Measurements from ENCODE around the gene PHYHD1. TPM values are rescaled to one million over a fixed set of nuclear protein-coding genes. Genes with fewer than 3 reads are reported as not detected.

Gene PHYHD1
- total RNA-seq, 1 donor: 9.9 TPM

- DNase-seq (ENCODE audit: low read depth): no peak
- TF ChIP-seq CTCF (IDR thresholded peaks at IDR 0.05; ENCODE audit: insufficient read depth, low read depth, low read length): no peak
- H3K4me3 ChIP-seq (ENCODE audit: low read depth, low read length): no peak overlapping the region
Measured at GRCh38 chr9:128901379-128901778, 19.4 kb upstream of the PHYHD1 start.

- no peak overlapping the region for H3K4me3 ChIP-seq (ENCODE audit: low read depth, low read length)
- no peak for DNase-seq (ENCODE audit: low read depth)
- no peak for TF ChIP-seq CTCF (IDR thresholded peaks at IDR 0.05; ENCODE audit: insufficient read depth, low read depth, low read length)
Measured at GRCh38 chr9:128901822-128902221, 19.0 kb upstream of the PHYHD1 start.

GRCh38 chr9:128902351-128903078 is 18.3 kb upstream of the PHYHD1 start:
- no peak overlapping the region for H3K4me3 ChIP-seq (ENCODE audit: low read depth, low read length)
- TF ChIP-seq CTCF (IDR thresholded peaks at IDR 0.05; ENCODE audit: insufficient read depth, low read depth, low read length): no peak
- no peak for DNase-seq (ENCODE audit: low read depth)

- no peak for TF ChIP-seq CTCF (IDR thresholded peaks at IDR 0.05; ENCODE audit: insufficient read depth, low read depth, low read length)
- H3K4me3 ChIP-seq (ENCODE audit: low read depth, low read length): no peak overlapping the region
- DNase-seq (ENCODE audit: low read depth): no peak
Measured at GRCh38 chr9:128903079-128903461, 17.7 kb upstream of the PHYHD1 start.

- H3K4me3 ChIP-seq (ENCODE audit: low read depth, low read length): no peak overlapping the region
- TF ChIP-seq CTCF (IDR thresholded peaks at IDR 0.05; ENCODE audit: insufficient read depth, low read depth, low read length): no peak
- peak; percentile 46 for DNase-seq (ENCODE audit: low read depth)
Measured at GRCh38 chr9:128903871-128904620, 16.7 kb upstream of the PHYHD1 start.

GRCh38 chr9:128905964-128906363 is 14.8 kb upstream of the PHYHD1 start:
- DNase-seq (ENCODE audit: low read depth): no peak
- TF ChIP-seq CTCF (IDR thresholded peaks at IDR 0.05; ENCODE audit: insufficient read depth, low read depth, low read length): no peak
- H3K4me3 ChIP-seq (ENCODE audit: low read depth, low read length): no peak overlapping the region
